GM18873 (cell line): Measurements from ENCODE around the gene MYT1.
A peak's percentile ranks its signal among the peaks of the same experiment; 100 is the strongest.

ENCODE experiments used
- ATAC-seq: cut with Tn5 transposase; IDR thresholded peaks from one replicate; pipeline ENCODE4 v1.9.1; 2021; ENCODE audit warnings: mild to moderate bottlenecking, moderate library complexity, moderate number of reproducible peaks; ENCODE audit not compliant: unreplicated experiment, low FRiP score

MYT1 gene

DNA sequence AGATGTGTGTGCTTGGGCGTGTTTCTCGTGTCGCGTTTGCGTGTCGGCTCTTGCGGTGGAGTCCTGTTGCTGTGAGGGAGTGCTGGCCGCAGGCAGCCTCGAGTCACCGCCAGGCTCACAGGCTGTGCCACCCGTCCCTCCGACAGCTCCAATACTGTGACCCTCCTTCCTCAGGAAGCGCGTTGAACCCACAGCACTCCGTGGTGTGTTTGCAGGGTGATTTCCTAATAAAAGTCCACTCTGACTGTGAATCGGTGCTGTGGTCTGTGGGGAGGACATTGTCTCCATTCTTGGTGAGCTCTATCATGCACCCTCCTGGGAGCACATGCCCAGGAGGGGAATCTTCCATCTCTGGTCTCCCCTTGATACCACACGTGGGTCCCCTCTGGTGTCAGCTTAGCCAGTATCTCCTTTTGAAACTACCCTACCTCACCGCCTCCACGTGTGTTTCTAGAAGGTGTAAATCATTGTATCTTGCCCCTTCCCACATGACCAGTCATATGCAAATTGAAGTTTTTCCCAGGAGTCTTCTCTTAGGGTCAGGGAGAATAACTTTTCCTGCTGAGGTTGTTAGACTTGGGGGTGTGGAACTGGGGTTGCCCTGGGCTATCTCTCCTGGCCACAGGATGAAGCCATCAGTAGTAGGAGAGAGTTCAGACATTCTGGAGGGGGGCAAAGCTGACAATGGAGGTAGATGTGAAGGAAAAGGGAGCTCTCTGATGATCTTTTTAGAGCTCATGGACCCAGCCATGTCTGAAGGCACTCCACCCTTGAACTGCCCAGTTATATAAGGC lies 77.9 kb downstream of the MYT1 start:
- ATAC-seq, result no peak

- no peak for ATAC-seq
Measured at GRCh38 chr20:64242797-64243475, 78.7 kb downstream of the MYT1 start.

- no peak for ATAC-seq
Measured at GRCh38 chr20:64244281-64244805, 80.1 kb downstream of the MYT1 start.

DNA sequence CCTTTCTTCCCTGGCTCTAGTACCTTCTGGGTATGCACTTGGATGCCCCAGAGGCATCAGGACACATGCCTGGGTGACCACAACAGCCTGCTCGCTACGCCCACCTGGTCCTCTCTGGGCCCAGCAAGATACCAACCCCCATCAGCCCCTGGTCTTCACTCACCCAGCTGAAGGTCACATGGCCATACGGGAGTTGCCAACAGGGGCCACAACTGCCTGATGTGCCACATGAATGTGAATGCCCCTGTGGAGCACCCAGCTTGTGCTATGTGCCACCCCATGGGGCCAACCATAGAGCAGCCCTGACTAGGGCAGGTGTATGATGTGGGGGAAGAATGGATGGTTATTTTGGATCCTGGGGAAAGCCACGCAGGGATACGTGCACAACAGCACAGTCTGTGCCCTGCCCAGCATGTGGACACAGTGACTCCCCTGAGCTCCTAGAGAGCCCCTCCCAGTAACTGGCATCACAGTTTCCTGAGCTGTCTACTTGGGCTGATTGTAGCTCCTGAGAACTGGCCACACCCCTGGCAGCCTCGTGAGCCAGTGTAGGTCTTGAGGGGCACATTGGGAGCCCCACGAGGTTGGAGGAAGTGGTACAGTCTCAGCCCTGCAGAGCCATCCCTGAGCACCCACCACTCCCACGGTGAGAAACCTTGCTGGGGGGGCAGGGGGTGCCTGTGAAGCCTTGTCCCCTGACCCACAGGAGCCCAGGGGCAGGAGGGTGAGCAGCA lies 80.8 kb downstream of the MYT1 start:
- no peak for ATAC-seq

DNA sequence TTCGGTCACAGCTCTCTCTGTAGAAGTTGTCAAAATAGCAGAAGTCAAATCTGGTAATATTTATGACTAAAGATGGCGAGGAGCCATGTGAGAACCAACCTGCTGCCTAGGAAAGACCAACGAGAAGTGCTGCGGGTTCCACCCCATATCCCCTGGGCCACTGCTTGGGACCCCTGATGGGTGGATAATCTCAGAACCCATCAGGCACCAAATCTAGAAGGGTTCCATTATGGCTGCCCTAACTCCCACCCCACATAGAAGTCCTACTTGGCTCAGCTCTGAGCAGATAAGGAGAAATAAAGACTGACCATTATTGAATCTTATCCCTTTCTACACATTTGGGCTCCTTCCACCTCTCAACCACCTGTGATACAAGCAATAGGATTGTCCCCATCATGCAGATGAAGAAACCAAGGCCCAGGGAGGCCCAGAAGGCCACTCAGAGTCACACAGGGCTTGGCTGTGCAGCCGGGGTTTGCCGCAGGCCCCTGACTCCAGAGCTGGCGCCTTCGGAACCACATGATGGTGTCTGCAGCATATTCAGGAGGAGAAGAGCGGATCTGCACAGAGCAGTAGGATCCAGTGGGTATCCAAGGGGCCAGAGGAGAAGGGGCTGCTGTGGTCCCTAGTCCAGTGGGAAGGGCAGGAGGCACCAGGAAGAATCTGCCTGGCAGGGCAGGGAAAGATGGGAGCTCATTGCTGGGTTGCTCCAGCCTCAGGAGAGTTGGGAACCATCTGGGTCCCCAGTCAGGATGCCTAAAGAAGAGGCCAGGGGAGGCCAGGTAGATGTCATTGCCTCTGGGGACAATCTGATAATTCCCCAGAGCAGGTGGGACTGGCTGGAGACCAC lies 81.7 kb downstream of the MYT1 start:
- ATAC-seq, result no peak

DNA sequence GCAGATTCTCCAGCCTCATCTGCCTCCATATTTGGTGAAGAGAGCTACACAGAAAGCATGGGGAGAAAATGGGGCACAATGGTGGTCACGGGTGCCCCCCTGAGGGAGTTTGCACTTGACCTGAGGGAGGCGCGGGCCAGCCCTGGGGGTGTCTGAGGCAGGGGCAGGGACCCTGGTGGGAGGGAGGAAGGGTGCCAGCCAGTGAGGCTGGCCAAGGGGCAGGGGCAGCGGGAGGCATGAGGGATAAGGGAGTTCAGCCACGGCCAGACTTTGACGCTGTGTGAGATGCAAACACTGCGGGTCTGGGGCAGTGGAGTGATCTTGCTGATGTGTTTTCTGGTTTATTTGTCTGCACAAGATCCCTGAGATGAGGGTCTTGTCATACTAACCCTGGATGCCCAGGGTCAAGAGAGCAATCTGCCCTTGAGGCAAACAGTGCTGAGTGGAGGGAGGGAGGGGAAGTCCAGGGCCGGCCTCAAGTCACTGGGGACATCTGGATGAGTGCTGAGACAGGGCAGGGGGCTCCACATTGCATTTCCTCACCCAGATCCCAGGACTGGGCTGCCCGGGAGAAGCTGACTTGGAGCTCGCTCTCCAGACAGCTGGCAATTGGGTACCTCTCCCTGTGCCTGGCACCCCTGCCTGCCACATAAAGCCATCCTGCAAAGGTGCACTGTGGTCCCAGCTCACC lies 82.5 kb downstream of the MYT1 start:
- no peak for ATAC-seq

DNA sequence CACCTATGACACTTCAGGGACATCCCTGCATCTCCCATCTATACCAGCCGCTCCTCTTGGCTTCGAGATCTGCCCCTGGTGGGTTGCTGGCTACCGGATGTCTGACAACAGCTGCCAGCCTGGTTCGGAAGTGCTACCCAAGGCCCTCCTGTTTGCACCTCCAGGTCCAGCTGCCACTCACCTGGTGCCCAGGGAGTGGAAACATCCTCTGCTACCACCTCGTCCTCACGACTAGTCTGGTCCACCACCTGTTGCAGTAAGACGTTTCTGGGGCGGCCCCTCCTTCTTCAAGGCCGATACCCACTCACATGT lies 83.0 kb downstream of the MYT1 start:
- no peak for ATAC-seq

GRCh38 chr20:64247970-64248841 lies 84.0 kb downstream of the MYT1 start:
- no peak for ATAC-seq

GRCh38 chr20:64250027-64250426 lies 85.8 kb downstream of the MYT1 start:
- no peak for ATAC-seq

- no peak for ATAC-seq
Measured at GRCh38 chr20:64253000-64253383, 88.7 kb downstream of the MYT1 start.

- ATAC-seq, result no peak
Measured at GRCh38 chr20:64253443-64253842, 89.2 kb downstream of the MYT1 start.

- no peak for ATAC-seq
Measured at GRCh38 chr20:64254156-64254555, 89.9 kb downstream of the MYT1 start.

GRCh38 chr20:64254571-64255360 lies 90.5 kb downstream of the MYT1 start:
- ATAC-seq, result no peak

DNA sequence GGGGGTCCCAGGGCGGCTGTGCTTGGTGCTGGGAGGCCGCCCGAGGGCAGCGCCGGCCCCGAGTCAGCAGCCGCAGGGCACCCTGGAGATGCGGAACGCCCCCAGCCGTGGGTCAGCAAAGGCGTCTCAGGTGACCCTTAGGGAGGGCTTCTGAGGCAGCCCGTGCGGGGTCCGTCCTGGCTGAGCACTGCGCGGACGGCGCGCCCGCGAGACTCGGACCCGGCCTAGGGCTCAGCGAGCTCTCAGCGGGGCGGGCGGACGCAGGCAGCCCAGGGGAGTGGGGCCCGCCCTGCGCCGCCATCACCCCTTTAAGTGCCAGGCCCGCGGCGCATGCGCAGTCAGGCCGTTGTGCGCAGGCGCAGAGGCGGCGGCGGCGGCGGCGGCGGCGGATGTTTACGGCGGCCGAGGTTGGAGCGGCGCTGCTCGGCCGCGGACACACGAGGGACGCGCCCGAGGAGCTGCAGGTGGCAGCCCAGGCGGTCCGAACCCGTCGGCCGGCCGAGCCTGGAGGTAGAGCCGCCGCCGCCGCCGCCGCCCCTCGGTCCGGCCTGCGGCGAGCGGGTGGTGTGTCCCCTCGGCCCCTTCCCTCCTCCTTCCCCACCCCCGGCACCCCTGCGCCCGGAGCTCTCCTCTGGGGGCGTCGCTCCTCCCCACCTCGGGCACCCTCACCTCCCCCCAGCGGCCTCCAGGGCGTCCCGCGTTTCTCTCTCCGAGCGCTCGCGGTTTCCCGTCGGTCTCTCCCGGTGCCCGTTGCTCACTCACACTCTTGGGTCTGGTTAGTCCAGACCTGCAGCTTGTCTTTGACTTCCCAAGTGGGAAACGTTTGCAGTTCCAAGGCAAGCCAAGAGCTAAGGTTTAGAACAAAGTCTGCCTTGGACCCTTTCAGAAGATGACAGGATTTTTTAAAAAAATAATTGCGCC lies 91.4 kb downstream of the MYT1 start, which contains the start of gene PCMTD2:
Gene PCMTD2 (plus strand): TSS at position 388 of the 921 bp plus-strand sequence. CDS start 4,218 bp downstream, outside the sequence.
- ATAC-seq, result peak; percentile 68

GRCh38 chr20:64256282-64256935 lies 92.2 kb downstream of the MYT1 start:
- no peak for ATAC-seq

- ATAC-seq, result no peak
Measured at GRCh38 chr20:64257107-64257757, 93.0 kb downstream of the MYT1 start.
